GM19324 (cell line): ENCODE measurements around the gene KDM6B.
"Not testable (repeated sequence)": the region's sequence is repeated elsewhere in the genome, so short reads cannot be mapped to it uniquely, and the experiment has no call there.

Source experiments
- ATAC-seq: cut with Tn5 transposase; IDR thresholded peaks from one replicate; pipeline ENCODE4 v1.9.1; 2021; ENCODE audit warnings: mild to moderate bottlenecking, moderate library complexity; ENCODE audit not compliant: unreplicated experiment, low FRiP score

KDM6B gene

DNA sequence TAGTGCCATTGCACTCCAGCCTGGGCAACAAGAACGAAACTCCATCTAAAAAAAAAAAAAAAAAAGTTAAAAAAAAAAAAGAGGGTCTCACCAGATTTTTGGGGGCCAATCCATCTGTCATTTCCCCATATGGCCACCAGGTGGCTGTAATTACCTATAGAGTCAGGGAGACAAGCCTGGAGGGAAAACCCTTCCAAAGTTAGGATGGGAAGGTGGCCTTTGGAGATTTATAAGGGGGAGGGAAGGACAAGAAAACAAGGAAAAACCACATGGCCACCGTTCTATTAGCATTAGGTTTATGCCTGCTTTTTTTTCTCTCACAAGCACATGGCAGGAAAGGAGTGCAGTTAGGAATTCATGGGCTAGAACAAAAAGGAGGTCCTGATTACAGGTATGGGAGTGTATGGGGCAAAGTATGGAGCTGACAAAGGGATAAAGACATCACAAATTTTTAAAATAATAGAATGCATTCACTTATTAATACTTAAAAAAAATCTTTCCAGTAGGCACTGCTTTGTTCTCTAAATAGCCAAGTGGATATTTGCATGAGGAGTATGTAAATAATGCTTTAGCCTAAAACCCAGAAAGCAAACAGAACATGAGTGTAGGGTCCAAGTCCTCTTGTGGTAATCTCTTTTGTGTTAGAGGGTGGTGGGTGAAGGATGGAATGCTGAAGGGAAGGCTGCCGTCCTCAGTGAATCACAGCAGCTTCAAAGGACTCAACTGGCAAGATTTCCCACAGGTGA is 28.8 kb downstream of the KDM6B start:
- no peak for ATAC-seq

DNA sequence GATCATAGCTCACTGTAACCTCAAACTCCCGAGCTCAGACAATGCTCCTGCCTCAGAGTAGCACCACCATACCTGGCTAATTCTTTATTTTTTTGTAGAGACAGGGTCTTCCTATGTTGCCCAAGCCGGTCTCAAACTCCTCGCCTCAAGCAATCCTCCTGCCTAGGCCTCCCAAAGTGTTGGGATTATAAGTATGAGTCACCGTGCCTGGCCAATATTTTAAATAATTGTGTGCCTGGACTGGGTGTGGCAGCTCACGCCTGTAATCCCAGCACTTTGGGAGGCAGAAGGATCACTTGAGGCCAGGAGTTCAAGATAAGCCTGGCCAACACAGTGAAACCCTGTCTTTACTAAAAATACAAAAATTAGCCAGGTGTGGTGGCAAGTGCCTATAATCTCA is 30.4 kb downstream of the KDM6B start:
- ATAC-seq, result not testable (repeated sequence)

GRCh38 chr17:7864995-7865650 is 31.1 kb downstream of the KDM6B start:
- ATAC-seq, result no peak

DNA sequence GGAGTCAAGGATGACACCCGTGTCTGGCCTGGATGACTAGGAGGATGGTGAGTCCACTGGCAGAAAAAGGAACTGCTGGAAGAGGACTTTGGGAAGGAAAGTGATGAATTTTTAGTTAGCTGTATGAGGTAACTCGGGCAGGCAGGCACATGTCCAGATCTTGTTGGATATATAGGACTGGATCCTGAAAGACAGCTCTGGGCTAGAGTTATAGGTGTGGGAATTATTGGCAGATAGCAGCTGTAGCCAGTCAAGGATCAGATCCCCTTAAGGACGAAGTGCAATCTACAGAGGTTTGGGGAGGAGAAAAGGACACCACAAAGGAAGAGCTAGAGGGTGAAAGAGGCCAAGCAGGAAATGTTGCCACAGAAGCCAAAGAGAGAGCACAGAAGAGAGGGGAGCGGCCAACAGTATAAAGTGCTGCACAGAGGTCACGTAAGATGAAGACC is 33.9 kb downstream of the KDM6B start:
- ATAC-seq, result no peak

- ATAC-seq, result no peak
These were observed 39.0 kb downstream of the KDM6B start for GRCh38 chr17:7873051-7873450.

GRCh38 chr17:7875804-7876370 is 41.9 kb downstream of the KDM6B start:
- no peak for ATAC-seq

GRCh38 chr17:7878234-7878633 is 44.2 kb downstream of the KDM6B start:
- no peak for ATAC-seq

DNA sequence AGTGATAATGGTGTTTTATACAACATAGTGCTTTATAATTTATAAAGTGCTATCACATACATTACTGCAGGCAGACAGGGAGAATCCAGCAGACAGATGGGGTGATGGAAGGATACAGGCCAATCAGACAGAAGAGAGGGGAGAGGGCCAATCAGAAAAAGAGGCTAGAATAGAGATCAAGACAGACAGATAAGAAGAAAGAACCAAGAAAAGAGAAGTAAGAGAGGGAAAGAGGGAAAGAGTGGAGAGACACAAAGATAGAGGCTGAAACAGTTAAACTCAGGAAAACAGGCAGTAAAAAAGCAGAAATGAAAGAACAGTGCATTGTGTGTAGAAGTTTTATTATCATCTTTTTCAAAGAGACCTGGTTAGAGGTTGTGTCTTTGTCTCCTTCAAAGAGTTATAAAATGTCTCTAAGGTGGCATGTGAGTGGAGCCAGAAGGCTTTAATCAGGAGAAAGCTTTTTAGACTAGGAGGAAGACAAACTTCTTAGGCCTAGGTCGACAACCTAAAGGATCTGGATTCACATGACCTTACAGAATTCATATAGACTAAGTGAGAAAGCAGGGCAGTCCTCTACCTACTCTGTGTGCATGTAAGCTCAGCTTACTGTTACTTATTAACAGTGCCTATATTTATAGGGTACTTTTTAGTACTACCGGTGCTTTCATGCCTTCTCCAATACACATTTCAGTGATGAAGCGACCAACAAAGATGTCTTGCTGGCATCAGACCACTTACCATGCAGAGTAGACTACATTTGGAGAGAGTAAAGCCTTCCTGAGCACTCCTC is 46.3 kb downstream of the KDM6B start:
- no peak for ATAC-seq

DNA sequence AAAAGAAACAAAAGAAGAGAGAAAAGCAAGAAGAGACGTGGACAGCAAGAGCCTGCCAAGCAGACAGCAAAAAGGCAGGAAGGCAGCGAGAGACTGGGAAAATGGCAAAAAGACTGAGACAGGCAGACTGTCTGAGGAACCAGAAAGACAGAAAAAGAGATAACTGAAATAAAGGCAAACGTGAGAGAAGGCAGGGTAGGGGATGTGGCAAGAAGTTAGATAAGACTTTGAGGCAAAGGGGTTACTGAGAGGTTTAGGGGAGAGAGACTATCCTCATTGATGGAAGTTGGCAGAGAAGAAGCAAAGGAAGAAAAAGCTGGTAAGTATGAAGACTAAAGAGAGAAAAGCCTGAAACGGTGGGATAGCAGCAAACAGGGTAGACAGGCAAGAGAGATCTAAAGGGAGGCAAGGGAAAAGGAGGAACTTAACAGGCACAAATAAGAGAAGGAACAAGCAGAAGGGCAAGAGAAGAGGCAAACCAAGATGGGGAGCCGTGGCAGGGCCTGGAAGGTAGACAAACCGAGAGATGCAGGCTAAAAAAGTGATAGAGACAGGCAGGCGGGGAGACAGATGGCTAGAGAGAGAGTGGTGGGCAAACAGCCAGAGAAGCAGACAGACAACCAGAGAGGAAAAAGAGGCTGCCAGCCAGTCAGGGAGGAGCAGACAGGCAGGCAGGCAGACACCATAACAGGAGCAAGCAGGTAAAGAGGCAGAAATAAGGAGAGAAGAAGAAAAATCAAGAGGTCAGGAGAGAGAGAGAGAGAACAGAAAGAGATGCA is 47.4 kb downstream of the KDM6B start:
- no peak for ATAC-seq

DNA sequence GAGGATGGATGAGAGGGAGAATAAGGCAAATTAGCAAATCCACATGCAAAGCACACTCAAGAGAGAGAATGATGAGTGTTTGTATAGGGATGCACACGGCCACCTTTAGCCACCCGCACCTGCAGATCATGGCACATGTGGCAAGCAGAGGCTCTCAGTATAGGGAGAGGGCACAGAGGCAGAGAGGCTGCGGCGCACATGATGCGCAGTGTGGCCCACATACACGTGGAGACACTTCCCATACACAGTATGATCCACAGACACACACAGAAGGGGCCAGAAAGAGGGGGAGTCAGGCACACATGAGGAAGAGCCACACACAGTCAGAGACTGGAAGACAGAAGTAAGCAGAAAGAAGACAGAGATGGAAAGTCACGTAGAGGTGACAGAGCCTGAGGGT is 48.1 kb downstream of the KDM6B start:
- no peak for ATAC-seq

- ATAC-seq, result no peak
These were observed 48.6 kb downstream of the KDM6B start for GRCh38 chr17:7882629-7883028.
